Effector CD8-positive, alpha-beta T cell (primary cell): Measurements from ENCODE around the gene COQ8A.
"Not testable (repeated sequence)": the region's sequence is repeated elsewhere in the genome, so short reads cannot be mapped to it uniquely, and the experiment has no call there.

Experiments
- DNase-seq: peaks from one replicate; lab custom pipeline; 2025; lab: John Stamatoyannopoulos, UW

COQ8A gene

GRCh38 chr1:226921504-226921903 lies 18.6 kb upstream of the COQ8A start:
- DNase-seq, result no peak

DNA sequence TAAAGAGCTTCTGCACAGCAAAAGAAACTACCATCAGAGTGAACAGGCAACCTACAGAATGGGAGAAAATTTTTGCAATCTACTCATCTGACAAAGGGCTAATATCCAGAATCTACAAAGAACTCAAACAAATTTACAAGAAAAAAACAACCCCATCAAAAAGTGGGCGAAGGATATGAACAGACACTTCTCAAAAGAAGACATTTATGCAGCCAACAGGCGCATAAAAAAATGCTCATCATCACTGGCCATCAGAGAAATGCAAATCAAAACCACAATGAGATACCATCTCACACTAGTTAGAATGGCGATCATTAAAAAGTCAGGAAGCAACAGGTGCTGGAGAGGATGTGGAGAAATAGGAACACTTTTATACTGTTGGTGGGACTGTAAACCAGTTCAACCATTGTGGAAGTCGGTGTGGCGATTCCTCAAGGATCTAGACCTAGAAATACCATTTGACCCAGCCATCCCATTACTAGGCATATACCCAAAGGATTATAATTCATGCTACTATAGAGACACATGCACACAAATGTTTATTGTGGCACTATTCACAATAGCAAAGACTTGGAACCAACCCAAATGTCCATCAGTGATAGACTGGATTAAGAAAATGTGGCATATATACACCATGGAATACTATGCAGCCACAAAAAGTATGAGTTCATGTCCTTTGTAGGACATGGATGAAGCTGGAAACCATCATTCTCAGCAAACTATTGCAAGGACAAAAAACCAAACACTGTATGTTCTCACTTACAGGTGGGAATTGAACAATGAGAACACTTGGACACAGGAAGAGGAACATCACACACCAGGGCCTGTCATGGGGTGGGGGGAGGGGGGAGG lies 10.6 kb upstream of the COQ8A start:
- not testable (repeated sequence) for DNase-seq

DNA sequence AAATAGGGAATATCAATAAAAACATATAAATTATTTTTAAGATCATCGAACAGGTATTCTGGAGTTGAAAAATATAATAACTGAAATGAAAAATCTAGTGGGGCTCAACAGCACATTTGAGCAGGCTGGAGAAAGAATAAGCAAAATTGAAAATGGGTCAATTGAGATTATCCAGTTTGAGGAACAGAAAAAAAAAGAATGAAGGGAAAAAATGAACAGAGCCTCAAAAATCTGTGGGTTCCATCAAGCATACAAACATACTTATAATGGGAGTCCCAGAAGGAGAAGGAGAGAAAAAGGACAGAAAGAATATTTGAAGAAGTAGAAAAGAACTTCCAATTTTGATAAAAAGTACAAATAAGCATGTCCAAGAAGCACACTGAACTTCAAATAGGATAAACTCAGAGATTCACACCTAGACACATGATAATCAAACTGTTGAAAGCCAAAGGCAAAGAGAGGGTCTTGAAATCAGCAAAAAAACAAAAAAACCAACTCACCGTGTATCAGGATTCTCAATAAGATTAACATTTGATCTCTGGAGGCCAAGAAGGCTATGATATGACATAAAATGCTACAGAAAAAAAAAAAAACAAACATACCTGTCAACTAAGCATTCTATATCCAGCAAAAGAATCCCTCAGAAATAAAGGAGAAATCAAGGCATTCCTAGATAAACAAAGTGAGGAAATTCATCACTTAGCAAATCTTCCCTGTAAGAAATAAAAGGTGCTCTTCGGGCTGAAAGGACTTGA lies 5.4 kb upstream of the COQ8A start:
- no peak for DNase-seq

DNA sequence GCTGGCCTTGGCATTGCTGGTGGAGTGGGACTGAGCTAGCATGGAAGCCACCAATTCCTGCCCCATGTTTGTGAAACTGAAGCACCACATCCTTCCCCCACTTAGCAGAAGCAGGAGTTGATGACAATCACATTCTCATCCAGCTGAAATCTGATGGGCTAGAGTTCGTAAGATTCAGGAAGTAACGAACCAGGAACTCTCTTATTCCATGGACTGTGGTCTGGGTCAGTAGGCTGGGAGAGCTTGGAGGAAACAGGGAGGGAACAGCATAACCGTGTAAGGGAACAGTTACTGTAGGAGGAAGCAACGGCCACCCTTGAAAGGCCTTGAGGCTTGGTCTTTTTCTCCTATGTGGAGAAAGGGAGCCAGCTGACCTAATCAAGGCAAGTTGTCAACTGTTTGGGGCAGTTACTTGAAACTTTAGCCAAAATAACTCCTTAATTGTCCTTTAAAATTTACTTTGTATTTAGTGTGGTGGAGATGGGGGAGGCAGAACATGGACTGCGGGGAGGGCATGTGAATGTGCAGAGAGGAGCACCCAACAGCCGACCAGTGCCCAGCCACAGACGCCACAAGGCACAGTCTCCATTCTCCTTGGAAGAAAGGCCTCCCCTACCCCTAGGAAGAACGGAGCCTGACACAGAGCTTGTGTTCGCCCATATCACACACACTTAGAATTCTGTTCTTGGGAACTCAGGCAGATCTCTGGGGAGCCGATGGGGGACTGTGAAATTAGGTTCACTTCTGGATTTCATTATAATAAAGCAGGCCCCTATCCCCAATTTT lies 2.0 kb upstream of the COQ8A start:
- DNase-seq, result no peak

GRCh38 chr1:226938903-226939437 lies 1.1 kb upstream of the COQ8A start:
- DNase-seq, result no peak

- peak; percentile 67 for DNase-seq
Observed at GRCh38 chr1:226939438-226940028, 561 bp upstream of the COQ8A start.

- no peak for DNase-seq
Observed at GRCh38 chr1:226940806-226941067, 643 bp downstream of the COQ8A start.

GRCh38 chr1:226942392-226942791 lies 2.3 kb downstream of the COQ8A start:
- no peak for DNase-seq

- DNase-seq, result no peak
Observed at GRCh38 chr1:226943156-226943555, 3.1 kb downstream of the COQ8A start.

DNA sequence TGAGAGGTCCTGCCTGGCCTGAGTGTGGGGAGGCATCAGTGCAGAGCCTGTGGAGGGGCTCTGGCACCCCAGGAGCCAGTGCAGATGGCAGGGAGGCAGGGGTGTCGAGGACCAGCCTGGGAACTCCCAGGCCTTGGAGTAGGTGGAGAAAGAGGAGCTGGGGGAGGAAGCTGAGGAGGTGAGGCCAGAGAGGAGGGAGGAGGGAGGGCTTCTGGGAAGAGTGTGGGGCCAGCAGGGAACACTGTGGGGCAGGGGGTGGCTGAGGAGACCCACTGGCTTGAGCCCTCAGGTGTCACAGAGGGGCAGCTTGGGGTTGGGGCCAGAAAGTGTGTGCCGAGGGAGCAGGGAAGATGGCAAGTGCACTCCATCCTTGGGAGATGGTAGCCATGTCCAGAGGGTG lies 3.8 kb downstream of the COQ8A start:
- no peak for DNase-seq

DNA sequence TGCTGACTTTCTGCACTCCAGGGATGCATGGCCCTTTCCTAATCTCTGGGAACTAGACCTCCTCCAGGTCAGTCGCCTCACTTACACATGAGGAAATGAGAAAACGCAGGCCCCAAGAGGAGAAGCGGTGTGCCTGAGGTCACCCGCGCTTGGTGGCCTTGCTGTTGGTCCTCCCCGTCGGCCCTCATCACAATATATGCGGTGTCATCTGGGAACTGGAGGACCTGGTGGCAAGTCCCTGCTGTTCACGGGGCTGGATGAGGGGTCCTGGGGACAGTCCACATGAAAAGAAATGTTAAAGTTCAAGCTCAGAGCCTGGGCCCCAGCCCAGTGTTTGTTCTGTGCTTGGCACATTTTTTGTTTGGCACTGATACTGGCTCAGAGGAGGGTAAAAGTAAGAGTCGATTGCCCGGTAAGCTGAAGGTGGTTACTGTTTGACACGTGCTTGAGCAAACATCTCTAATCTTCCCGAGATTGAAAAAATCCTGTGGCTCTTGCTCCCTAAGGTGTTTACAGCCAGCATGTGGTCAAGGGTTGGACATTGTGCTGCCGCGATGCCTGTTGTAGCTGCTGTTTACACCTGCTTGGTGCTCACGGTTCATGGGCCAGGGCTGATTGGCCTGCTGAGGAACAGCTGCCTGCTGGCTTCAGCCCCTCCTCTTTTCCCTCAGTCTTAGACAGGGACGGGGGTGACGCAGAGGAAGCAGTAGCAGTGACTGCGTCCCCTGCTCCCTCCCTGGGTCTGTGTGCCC lies 5.2 kb downstream of the COQ8A start:
- no peak for DNase-seq

DNA sequence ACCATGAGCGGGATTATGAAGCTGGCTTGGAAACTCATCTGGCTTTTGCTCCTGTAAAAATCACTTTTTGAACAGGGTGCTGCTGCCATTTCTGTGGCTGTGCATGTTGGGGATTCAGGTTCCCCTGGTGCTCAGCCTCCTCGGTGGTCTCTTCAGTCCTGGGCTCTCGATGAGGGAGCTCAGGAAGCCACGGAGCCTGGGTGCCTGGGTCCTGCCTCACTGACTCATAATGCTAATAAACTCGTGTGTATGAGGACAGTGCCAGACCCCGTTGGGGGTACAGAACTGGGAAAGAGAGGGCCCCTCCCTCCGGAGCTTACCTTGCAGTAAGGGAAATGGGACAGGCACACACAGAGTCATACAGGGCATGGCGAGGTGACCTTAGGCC lies 5.8 kb downstream of the COQ8A start:
- DNase-seq, result no peak

DNA sequence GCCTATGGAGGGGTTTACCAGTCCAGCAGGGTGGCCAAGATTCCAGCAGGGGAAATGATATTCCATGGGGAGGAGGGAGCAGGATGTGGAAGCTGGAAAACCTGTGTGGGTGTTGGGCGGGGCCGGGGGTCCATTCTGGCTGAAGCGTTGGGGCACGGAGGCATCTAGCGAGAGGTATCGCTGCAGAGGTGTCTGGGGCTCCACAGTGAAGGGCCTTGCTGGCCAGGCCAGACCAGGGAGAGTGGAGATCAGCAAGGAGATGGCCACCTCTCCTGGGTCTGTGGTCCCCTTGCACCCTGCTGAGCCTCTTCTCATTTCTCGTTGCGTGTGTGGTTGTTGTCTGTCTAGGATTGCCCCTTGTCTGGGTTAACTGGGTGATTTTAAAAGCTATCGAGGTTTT lies 6.2 kb downstream of the COQ8A start:
- no peak for DNase-seq

- no peak for DNase-seq
Observed at GRCh38 chr1:226946841-226947240, 6.7 kb downstream of the COQ8A start.

DNA sequence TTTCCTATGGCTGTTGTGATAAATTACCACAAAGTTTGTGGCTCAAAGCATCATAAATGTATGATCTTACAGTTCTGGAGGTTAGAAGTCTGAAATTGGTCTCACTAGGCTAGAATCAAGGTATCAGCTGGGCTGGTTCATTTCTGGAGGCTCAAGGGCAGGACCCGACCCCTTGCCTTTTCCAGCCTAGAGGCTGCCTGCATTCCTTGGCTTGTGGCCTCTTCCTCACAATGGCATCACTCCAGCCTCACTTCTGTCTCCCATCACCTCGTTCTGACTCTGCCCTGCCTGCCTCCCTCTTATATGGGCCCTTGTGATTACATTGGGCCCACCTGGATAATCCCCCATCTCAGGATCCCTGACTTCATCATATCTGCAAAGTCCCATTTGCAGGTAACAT lies 8.0 kb downstream of the COQ8A start:
- no peak for DNase-seq

GRCh38 chr1:226948480-226948879 lies 8.4 kb downstream of the COQ8A start:
- no peak for DNase-seq

DNA sequence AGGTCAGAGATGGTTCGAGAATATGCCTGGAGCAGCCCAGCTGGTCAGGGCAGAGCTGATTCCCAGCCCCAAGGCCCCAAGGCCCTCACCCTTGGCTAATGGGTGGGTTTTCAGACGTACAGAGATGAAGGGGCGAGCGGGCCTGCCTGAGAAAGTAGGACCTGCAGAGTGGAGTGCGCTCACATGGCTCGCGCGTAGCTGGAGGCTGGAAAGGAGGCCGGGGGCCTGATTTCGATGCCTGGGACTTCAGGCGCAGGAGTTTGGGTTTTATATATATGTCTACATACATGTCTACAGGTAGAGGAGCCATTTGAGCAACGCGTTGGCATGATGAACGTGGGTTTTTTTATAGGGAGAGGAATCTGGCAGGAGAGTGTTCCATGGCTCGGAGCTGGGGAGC lies 8.9 kb downstream of the COQ8A start:
- no peak for DNase-seq

GRCh38 chr1:226949401-226949800 lies 9.3 kb downstream of the COQ8A start:
- DNase-seq, result no peak

- DNase-seq, result no peak
Observed at GRCh38 chr1:226950316-226950715, 10.2 kb downstream of the COQ8A start.

- DNase-seq, result no peak
Observed at GRCh38 chr1:226950871-226951270, 10.8 kb downstream of the COQ8A start.
